Measurements from ENCODE around the gene FLII. TPM values are rescaled to one million over a fixed set of nuclear protein-coding genes. Genes with fewer than 3 reads are reported as not detected.

FLII gene
- total and polyA plus RNA-seq, 8 donors: 142 to 282 (median 173) TPM

DNA sequence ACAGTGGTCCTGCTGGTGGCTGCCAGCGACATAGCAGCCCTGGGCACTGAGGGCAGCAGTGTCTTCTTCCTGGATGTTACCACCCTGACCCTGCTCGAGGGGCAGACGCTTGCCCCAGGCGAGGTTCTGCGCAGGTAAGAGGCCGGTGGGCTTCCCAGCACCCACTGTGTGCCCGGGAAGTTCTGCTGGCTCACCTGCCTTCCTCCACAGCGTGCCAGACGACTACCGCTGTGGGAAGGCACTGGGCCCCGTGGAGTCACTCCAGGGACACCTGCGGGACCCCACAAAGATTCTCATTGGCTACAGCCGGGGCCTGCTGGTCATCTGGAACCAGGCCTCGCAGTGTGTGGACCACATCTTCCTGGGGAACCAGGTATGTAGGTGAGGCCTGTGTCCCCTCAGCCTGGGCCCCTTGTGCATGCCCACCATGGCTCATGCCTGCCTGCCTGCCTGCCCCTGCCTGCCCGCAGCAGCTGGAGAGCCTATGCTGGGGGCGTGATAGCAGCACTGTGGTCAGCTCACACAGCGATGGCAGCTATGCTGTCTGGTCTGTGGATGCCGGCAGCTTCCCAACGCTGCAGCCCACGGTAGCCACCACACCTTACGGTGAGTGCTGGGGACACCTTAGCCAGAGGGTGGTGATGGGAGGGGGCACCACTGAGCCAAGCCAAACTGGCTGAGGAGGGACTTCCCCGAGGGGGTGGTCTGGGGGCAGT, 24.6 kb downstream of the FLII start:
- ATAC-seq (no peak), FAIRE-seq (no peak), DNase-seq (peak in 1 of 6 donors; percentile 64)
- Histone ChIP-seq H3K4me3 (no peak overlapping the region), H3K9me3 (no peaks in the 10 kb centered on the region), H3K4me1 (no peaks in the 10 kb centered on the region), H3K36me3 (no peaks in the 10 kb centered on the region), H3K27me3 (no peaks in the 10 kb centered on the region), H3K27ac (no peak overlapping the region)
- TF ChIP-seq, protein P1, sequence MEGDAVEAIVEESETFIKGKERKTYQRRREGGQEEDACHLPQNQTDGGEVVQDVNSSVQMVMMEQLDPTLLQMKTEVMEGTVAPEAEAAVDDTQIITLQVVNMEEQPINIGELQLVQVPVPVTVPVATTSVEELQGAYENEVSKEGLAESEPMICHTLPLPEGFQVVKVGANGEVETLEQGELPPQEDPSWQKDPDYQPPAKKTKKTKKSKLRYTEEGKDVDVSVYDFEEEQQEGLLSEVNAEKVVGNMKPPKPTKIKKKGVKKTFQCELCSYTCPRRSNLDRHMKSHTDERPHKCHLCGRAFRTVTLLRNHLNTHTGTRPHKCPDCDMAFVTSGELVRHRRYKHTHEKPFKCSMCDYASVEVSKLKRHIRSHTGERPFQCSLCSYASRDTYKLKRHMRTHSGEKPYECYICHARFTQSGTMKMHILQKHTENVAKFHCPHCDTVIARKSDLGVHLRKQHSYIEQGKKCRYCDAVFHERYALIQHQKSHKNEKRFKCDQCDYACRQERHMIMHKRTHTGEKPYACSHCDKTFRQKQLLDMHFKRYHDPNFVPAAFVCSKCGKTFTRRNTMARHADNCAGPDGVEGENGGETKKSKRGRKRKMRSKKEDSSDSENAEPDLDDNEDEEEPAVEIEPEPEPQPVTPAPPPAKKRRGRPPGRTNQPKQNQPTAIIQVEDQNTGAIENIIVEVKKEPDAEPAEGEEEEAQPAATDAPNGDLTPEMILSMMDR (IDR thresholded peaks at IDR 0.05): no peak
- intact Hi-C loops (cut with DNase I): no loop called here
- WGBS, 2 donors: 88 to 90% methylated on average over 22 of the region's 22 CpGs

DNA sequence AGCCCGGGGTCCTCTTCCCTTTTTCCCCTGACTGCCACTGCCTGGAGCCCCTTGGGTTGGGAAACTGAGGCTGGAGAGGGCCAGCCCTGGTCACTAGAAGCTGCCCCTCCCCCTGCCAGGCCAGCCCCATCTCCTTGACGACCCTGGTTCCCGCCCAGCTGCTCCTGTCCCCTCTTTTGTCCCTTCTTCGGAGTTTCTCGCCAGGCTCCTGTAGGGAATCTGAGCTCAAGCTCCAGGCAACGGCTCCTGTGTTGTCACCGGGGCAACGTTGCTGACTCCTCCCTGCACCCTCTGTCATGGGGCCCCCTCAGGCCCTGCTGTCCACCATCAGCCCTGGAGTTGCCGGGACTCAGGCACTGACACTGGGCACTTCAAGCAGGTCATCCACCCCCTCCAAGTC, 27.4 kb downstream of the FLII start:
- WGBS, 2 donors: 70 to 74% methylated on average over 9 of the region's 9 CpGs
- ATAC-seq (peak in 2 of 4 donors; percentile 31 to 48), FAIRE-seq (no peak)

DNA sequence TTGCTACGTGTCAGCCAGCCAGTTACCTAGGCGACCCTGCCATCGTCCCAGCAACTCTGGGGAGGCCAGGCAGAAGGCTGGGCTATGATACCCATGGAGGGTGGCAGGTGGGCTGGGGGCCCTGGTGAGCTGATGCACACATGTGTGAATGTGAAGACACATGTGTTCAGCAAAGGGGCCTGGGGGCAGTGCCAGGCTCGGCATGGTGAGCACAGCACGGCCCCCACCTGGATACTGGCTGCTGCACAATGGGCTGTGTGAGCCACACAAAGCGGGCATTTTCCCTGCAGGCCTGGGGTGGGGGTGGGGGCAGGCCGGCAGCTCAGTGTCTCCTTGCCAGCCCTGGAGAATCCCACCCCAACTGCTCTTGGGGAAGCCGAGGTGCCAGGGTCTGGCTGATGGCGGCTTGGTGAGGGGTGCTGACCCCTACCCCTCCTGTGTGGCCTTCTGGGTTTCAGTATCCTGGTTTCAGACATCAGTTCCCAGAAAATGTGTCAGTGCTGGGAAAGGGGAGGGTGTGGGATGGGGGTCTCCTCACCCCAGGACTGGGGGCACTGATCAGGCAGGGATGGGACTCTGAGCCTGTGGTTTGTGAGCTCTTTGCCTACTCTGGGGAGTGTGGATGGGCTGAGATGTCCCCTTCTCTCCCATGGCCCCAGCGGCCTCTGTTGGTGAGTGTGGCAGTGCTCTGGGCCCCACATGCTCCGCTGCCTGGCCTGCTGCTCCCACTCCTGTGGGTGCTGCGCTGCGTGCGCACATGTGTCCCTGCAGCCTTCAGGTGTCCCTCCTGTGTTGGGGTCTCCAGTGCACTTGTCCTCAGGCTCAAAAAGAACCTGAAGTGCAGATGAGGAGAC, 28.0 kb downstream of the FLII start:
- WGBS, 2 donors: 78 to 80% methylated on average over 12 to 14 of the region's 14 CpGs
- ATAC-seq: no peak
- Histone ChIP-seq H3K9me3 (no peaks in the 10 kb centered on the region), H3K36me3 (no peaks in the 10 kb centered on the region), H3K27ac (no peak overlapping the region), H3K27me3 (no peaks in the 10 kb centered on the region), H3K4me1 (no peaks in the 10 kb centered on the region), H3K4me3 (no peak overlapping the region)
- intact Hi-C loops (cut with DNase I): no loop called here
- TF ChIP-seq, protein P1 (IDR thresholded peaks at IDR 0.05): no peak
- no peak for FAIRE-seq
- peak in 1 of 6 donors; percentile 50 for DNase-seq

More for the DNA sequence above, 27.4 kb downstream of the FLII start:
- H3K9me3 ChIP-seq: no peaks in the 10 kb centered on the region
- H3K27ac ChIP-seq: no peak overlapping the region
- no peak overlapping the region for H3K4me3 ChIP-seq
- no peaks in the 10 kb centered on the region for H3K27me3 ChIP-seq
- no peaks in the 10 kb centered on the region for H3K36me3 ChIP-seq
- no peak for DNase-seq
- H3K4me1 ChIP-seq: no peaks in the 10 kb centered on the region
- TF ChIP-seq, protein P1 (IDR thresholded peaks at IDR 0.05): no peak
- intact Hi-C loops (cut with DNase I): no loop called here

DNA sequence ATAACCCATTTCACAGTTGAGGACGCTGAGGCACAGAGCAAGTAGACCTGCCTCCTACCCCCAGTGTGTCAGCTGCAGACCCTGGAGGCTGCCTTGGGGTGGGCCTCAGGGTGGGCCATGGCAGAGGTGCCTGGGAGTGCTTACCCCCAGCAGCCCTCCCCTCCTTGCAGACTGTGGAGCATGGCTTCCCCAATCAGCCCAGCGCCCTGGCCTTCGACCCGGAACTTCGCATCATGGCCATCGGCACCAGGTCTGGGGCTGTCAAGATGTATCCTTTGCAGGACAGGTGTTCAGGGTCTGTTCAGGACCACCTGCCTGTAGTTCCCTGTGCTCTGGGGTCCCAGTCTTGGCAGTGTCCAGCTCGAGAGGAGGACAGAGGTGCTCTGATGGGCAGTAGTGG, 28.8 kb downstream of the FLII start:
- ATAC-seq (no peak), FAIRE-seq (no peak), DNase-seq (no peak)
- TF ChIP-seq, protein P1 (IDR thresholded peaks at IDR 0.05): no peak
- 85 to 87% methylated on average over 7 of the region's 7 CpGs for whole genome bisulfite sequencing, 2 donors
- Histone ChIP-seq H3K4me3 (no peak overlapping the region), H3K9me3 (no peaks in the 10 kb centered on the region), H3K27ac (no peak overlapping the region), H3K4me1 (no peaks in the 10 kb centered on the region), H3K27me3 (no peaks in the 10 kb centered on the region), H3K36me3 (no peaks in the 10 kb centered on the region)
- intact Hi-C loops (cut with DNase I): no loop called here

All from pancreas (tissue), 10 donors.